HepG2 (cell line): ENCODE results near the gene EPB41L2. TPM values are rescaled to one million over a fixed set of nuclear protein-coding genes. Genes with fewer than 3 reads are reported as not detected.

Experiments
- ATAC-seq: fragments of 200-7000 bp; cut with Tn5 transposase; 3 replicates; pipeline ENCODE4 v1.9.1; 2020; ENCODE audit warnings: mild to moderate bottlenecking, moderate library complexity
- BruUV-seq: library from RNA; stranded (reverse); fragments of 400-500 nt; replicated peaks from 2 replicates; lab custom pipeline; 2021; lab: Mats Ljungman, UMichigan
- CTCF ChIA-PET: fragments of 300-600 bp; formaldehyde crosslinking; extraction: SDS; loops from one replicate; lab custom pipeline; 2021; ENCODE audit warnings: low total read pairs, inconsistent platforms, low intra/inter-chr PET ratio; lab: Yijun Ruan, JAX
- POLR2A ChIA-PET: fragments of 350-600 bp; sonication (Branson Sonifier 250); formaldehyde crosslinking; loops from one replicate; lab custom pipeline; 2020; ENCODE audit warnings: antibody characterized with exemption, inconsistent platforms; lab: Yijun Ruan, JAX
- DNase-seq: peaks from one replicate; pipeline ENCODE4 v3.0.0-alpha.2; 2015; ENCODE audit warnings: low spot score
- FAIRE-seq: peaks from 3 replicates; lab custom pipeline; 2011; peaks lifted over from hg19 to GRCh38; lab: Jason Lieb, UNC
- H2AFZ ChIP-seq: one replicate; pipeline ENCODE4 v1.6.1; 2011; ENCODE audit warnings: low read length, inconsistent platforms
- H3K27ac ChIP-seq: fragments of 300-600 bp; 3 replicates; pipeline ENCODE4 v1.8.0; 2011; ENCODE audit warnings: mixed run types, mild to moderate bottlenecking, mixed read lengths, low read length, inconsistent platforms; ENCODE audit not compliant: insufficient read depth; ENCODE audit errors: extremely low read length
- H3K27me3 ChIP-seq, 2 experiments: fragments of 200-600 bp in 1 of 2; 2 replicates in 1 of 2; 3 replicates in 1 of 2; pipeline versions ENCODE4 v1.6.0 to v1.8.0; 2011; ENCODE audit warnings: low read length in 2 of 2, mild to moderate bottlenecking in 2 of 2, moderate library complexity in 2 of 2, inconsistent platforms in 1 of 2; ENCODE audit not compliant: insufficient read depth in 2 of 2, control insufficient read depth in 1 of 2
- H3K36me3 ChIP-seq, 2 experiments: fragments of 200-600 bp in 1 of 2; replicated peaks in 1 of 2; 2 replicates in 1 of 2; 3 replicates in 1 of 2; pipeline versions ENCODE4 v1.5.1 to v1.8.0; 2011; ENCODE audit warnings: low read length in 2 of 2, inconsistent platforms in 1 of 2; ENCODE audit not compliant: insufficient read depth in 2 of 2, control insufficient read depth in 1 of 2
- H3K4me1 ChIP-seq: 2 replicates; pipeline ENCODE4 v1.5.1; 2012; ENCODE audit warnings: low read length, inconsistent platforms; ENCODE audit not compliant: insufficient read depth
- H3K4me2 ChIP-seq: 2 replicates; pipeline ENCODE4 v1.6.0; 2011; ENCODE audit warnings: low read depth, low read length, inconsistent platforms
- H3K4me3 ChIP-seq, 3 experiments: fragments of 200-600 bp in 1 of 3; sonication (generic), shearing (Covaris generic) in 1 of 3; replicated peaks in 1 of 3; 2 replicates each; pipeline ENCODE4 v1.5.1; 2011 to 2016; ENCODE audit warnings: low read length in 3 of 3, inconsistent platforms in 2 of 3, low read depth in 2 of 3, mild to moderate bottlenecking in 2 of 3, control low read depth in 1 of 3, mixed read lengths in 1 of 3; ENCODE audit not compliant: insufficient read depth in 1 of 3
- H3K79me2 ChIP-seq: one replicate; pipeline ENCODE4 v1.6.1; 2011; ENCODE audit warnings: low read length, inconsistent platforms; ENCODE audit not compliant: insufficient read depth
- H3K9ac ChIP-seq: 2 replicates; pipeline ENCODE4 v1.6.0; 2011; ENCODE audit warnings: mild to moderate bottlenecking, low read depth, low read length, inconsistent platforms; ENCODE audit not compliant: insufficient read depth
- H3K9me3 ChIP-seq: 2 replicates; pipeline ENCODE4 v1.5.1; 2012; ENCODE audit warnings: mild to moderate bottlenecking, low read length
- H4K20me1 ChIP-seq: 2 replicates; pipeline ENCODE4 v1.6.0; 2011; ENCODE audit warnings: inconsistent platforms, mild to moderate bottlenecking, low read length, moderate library complexity; ENCODE audit not compliant: insufficient read depth
- AHR ChIP-seq: IDR thresholded peaks from 2 replicates; pipeline ENCODE4 v1.6.1; 2018; ENCODE audit warnings: missing genetic modification reagents, missing compliant biosample characterization
- BORCS8-MEF2B ChIP-seq: sonication (generic); formaldehyde crosslinking; IDR thresholded peaks from 2 replicates; pipeline ENCODE4 v1.8.0; 2022; ENCODE audit warnings: mild to moderate bottlenecking, missing genetic modification reagents
- FOSL2 ChIP-seq: sonication (generic); formaldehyde crosslinking; IDR thresholded peaks from 2 replicates; pipeline ENCODE4 v1.4.0; 2020; ENCODE audit warnings: missing genetic modification reagents
- HNRNPLL ChIP-seq: fragments of 200-400 bp; formaldehyde crosslinking; IDR thresholded peaks from 2 replicates; pipeline ENCODE4 v1.6.1; 2017; ENCODE audit warnings: mild to moderate bottlenecking, low read depth, low read length; ENCODE audit not compliant: poor library complexity, severe bottlenecking
- KDM1A ChIP-seq: IDR thresholded peaks from 2 replicates; pipeline ENCODE4 v1.6.1; 2016; ENCODE audit warnings: missing compliant biosample characterization
- MED13 ChIP-seq: sonication (generic); formaldehyde crosslinking; IDR thresholded peaks from 2 replicates; pipeline ENCODE4 v1.5.0; 2020; ENCODE audit warnings: missing genetic modification reagents
- PITX1 ChIP-seq: sonication (generic); formaldehyde crosslinking; IDR thresholded peaks from 2 replicates; pipeline ENCODE4 v1.5.1; 2020; ENCODE audit warnings: mild to moderate bottlenecking, missing genetic modification reagents
- RARA ChIP-seq: IDR thresholded peaks from 2 replicates; pipeline ENCODE4 v1.6.1; 2016; ENCODE audit warnings: missing genetic modification reagents, missing compliant biosample characterization
- SALL1 ChIP-seq: sonication (generic); formaldehyde crosslinking; IDR thresholded peaks from 2 replicates; pipeline ENCODE4 v1.8.0; 2022; ENCODE audit warnings: mild to moderate bottlenecking, missing genetic modification reagents
- TFDP2 ChIP-seq: sonication (generic); formaldehyde crosslinking; IDR thresholded peaks from 2 replicates; pipeline ENCODE4 v1.4.0; 2020; ENCODE audit warnings: missing genetic modification reagents
- ZBTB4 ChIP-seq: sonication (generic); formaldehyde crosslinking; IDR thresholded peaks from 2 replicates; pipeline ENCODE4 v1.4.0; 2020; ENCODE audit warnings: missing genetic modification reagents, mild to moderate bottlenecking, borderline replicate concordance
- ZNF33B ChIP-seq: sonication (generic); formaldehyde crosslinking; IDR thresholded peaks from 2 replicates; pipeline ENCODE4 v1.5.1; 2020; ENCODE audit warnings: mild to moderate bottlenecking, missing genetic modification reagents
- ZNF547 ChIP-seq: sonication (generic); formaldehyde crosslinking; IDR thresholded peaks from 2 replicates; pipeline ENCODE4 v1.5.1; 2020; ENCODE audit warnings: mild to moderate bottlenecking, missing genetic modification reagents
- ZNF580 ChIP-seq: IDR thresholded peaks from 2 replicates; pipeline ENCODE4 v1.6.1; 2016; ENCODE audit warnings: low read depth, borderline replicate concordance
- ZNF770 ChIP-seq: sonication (generic); formaldehyde crosslinking; IDR thresholded peaks from 2 replicates; pipeline ENCODE4 v1.5.0; 2020; ENCODE audit warnings: mild to moderate bottlenecking, missing genetic modification reagents
- WGBS: methylation state at CpG from one replicate; pipeline ENCODE4 v1.1.6; 2017; ENCODE audit warnings: low lambda C conversion rate; 5-methylcytosine and 5-hydroxymethylcytosine counted together
- in situ Hi-C: cut with HindIII; loops from 2 replicates; pipeline ENCODE4 v1.10.0; 2017; ENCODE audit warnings: low pct_unique_long_range_greater_than_20kb; ENCODE audit not compliant: extremely low pct_ligation_motif_present
- intact Hi-C: fragments of 100-400 bp; cut with micrococcal nuclease; formaldehyde crosslinking; loops from one replicate; pipeline ENCODE4 v1.10.0; 2022; ENCODE audit not compliant: unreplicated experiment
- polyA plus RNA-seq, 8 experiments: library from polyadenylated mRNA; depleted of rRNA in 3 of 8; stranded (reverse) in 7 of 8; unstranded in 1 of 8; fragments of >200 nt; fragmentation: Illumina TruSeq in 4 of 8; extraction: Trizol in 4 of 8; gene quantifications; 2 replicates each; pipeline versions ENCODE4 v1.2.1 to v1.2.3, GENCODE V29; 2011 to 2016; ENCODE audit warnings: low read depth in 4 of 8, missing spikeins in 1 of 8, mixed read lengths in 1 of 8; ENCODE audit not compliant: insufficient read depth in 1 of 8
- total RNA-seq, 5 experiments: library from RNA; depleted of rRNA; stranded (reverse); fragments of >200 nt; fragmentation: Illumina TruSeq; extraction: Trizol; gene quantifications; 2 replicates each; pipeline ENCODE4 v1.2.3, GENCODE V29; 2016; ENCODE audit warnings: low read depth in 1 of 5

EPB41L2 gene
- total and polyA plus RNA-seq, 2 of the 13 experiments (the other 11 are each of a cell fraction or from before 2014, with no cell fraction given), result 41.7 to 56.4 TPM

GRCh38 chr6:131061041-131061750 lies 1.8 kb downstream of the EPB41L2 start:
- peak overlapping the region; percentile 93 for H3K4me2 ChIP-seq
- H3K4me1 ChIP-seq, result peaks cover 69% of the 10 kb centered on the region
- in situ Hi-C loops, result no loop called here
- peaks cover 65% of the 10 kb centered on the region for H3K79me2 ChIP-seq
- peak overlapping the region; percentile 70 to 92 (median 86) for H3K4me3 ChIP-seq
- CTCF ChIA-PET, result no interaction called here
- H3K36me3 ChIP-seq, result no peaks in the 10 kb centered on the region; a peak in 1 of 5 replicates
- peak overlapping the region; percentile 82 for H3K9ac ChIP-seq
- no peaks in the 10 kb centered on the region; a peak in 1 of 5 replicates for H3K27me3 ChIP-seq
- intact Hi-C loops, result loop anchor here (1.0 to 2.0 kb wide), 2 partner anchors 22 to 122 kb away; no protein-coding TSS in a partner anchor
- BruUV-seq, result TSS peak; percentile 40
- no peak overlapping the region for H2AFZ ChIP-seq
- peak; percentile 34 for FAIRE-seq
- peaks cover 6% of the 10 kb centered on the region for H3K9me3 ChIP-seq
- H3K27ac ChIP-seq, result peak overlapping the region; percentile 69
- peak; percentile 52 for DNase-seq
- no peak for ATAC-seq
- POLR2A ChIA-PET, result interaction anchor here (1.4 kb wide), 1 partner anchor 127 kb away, joined by 4 read pairs; no protein-coding TSS in a partner anchor
- 7% methylated on average over 9 of the region's 9 CpGs for WGBS
- H4K20me1 ChIP-seq, result no peaks in the 10 kb centered on the region
- TF ChIP-seq AHR (CRISPR knock-in tag) (no peak), ZBTB4 (CRISPR knock-in tag) (no peak), MED13 (CRISPR knock-in tag) (no peak), HNRNPLL (peak; percentile 24), TFDP2 (no peak), KDM1A (CRISPR knock-in tag) (no peak), FOSL2 (no peak), BORCS8-MEF2B (CRISPR knock-in tag) (no peak), ZNF770 (CRISPR knock-in tag) (peak; percentile 14; the same call in 1 of the 2 replicates), ZNF547 (CRISPR knock-in tag) (peak; percentile 63; the same call in 1 of the 2 replicates), ZNF580 (CRISPR knock-in tag) (no peak), SALL1 (peak; percentile 33; the same call in 1 of the 2 replicates), RARA (0 out of 2 replicates have a peak, but pooled peaks have one; percentile 4), ZNF33B (CRISPR knock-in tag) (no peak), PITX1 (0 out of 2 replicates have a peak, but pooled peaks have one; percentile 34)
